A673 (cell line): Measurements from ENCODE around the gene DNAH7. TPM values are rescaled to one million over a fixed set of nuclear protein-coding genes. Genes with fewer than 3 reads are reported as not detected.

Experiments
- BruUV-seq: library from RNA; stranded (reverse); fragments of 400-500 nt; replicated peaks from 2 replicates; lab custom pipeline; 2021; lab: Mats Ljungman, UMichigan
- CTCF ChIA-PET: fragments of 300-600 bp; sonication (Branson Sonifier 250); formaldehyde crosslinking; loops from one replicate; lab custom pipeline; 2022; ENCODE audit warnings: antibody characterized with exemption; lab: Charles Lee
- POLR2A ChIA-PET: fragments of 300-600 bp; sonication (Branson Sonifier 250); formaldehyde crosslinking; loops from one replicate; lab custom pipeline; 2022; ENCODE audit warnings: antibody characterized with exemption; ENCODE audit not compliant: low non-redundant PET; lab: Charles Lee
- DNase-seq: peaks from one replicate; pipeline ENCODE4 v3.0.0-alpha.2; 2015; ENCODE audit warnings: low spot score
- H3K27ac ChIP-seq: fragments of 200-600 bp; sonication (generic); 2 replicates; pipeline ENCODE4 v1.5.1; 2016; ENCODE audit warnings: mixed run types, low read depth, mild to moderate bottlenecking, mixed read lengths, antibody characterized with exemption, low read length; ENCODE audit not compliant: poor library complexity, severe bottlenecking
- H3K27me3 ChIP-seq: fragments of 200-600 bp; sonication (generic); replicated peaks from 2 replicates; pipeline ENCODE4 v1.6.1; 2017; ENCODE audit warnings: mixed run types, low read depth, mild to moderate bottlenecking, mixed read lengths, antibody characterized with exemption, low read length; ENCODE audit not compliant: insufficient read depth, poor library complexity
- H3K36me3 ChIP-seq: fragments of 200-600 bp; sonication (generic); 2 replicates; pipeline ENCODE4 v1.6.1; 2016; ENCODE audit warnings: mixed run types, mild to moderate bottlenecking, mixed read lengths, antibody characterized with exemption, low read length; ENCODE audit not compliant: insufficient read depth, poor library complexity, severe bottlenecking
- H3K4me1 ChIP-seq: fragments of 200-600 bp; sonication (generic); 2 replicates; pipeline ENCODE4 v1.6.1; 2017; ENCODE audit warnings: mixed run types, mild to moderate bottlenecking, mixed read lengths, antibody characterized with exemption, low read length; ENCODE audit not compliant: insufficient read depth, poor library complexity, severe bottlenecking
- H3K4me3 ChIP-seq: fragments of 200-600 bp; sonication (generic); 2 replicates; pipeline ENCODE4 v1.5.1; 2016; ENCODE audit warnings: low read depth, mixed run types, mild to moderate bottlenecking, mixed read lengths, low read length; ENCODE audit not compliant: poor library complexity, severe bottlenecking
- H3K9me3 ChIP-seq: fragments of 200-600 bp; sonication (generic); 2 replicates; pipeline ENCODE4 v1.6.1; 2016; ENCODE audit warnings: mixed run types, low read depth, mild to moderate bottlenecking, mixed read lengths, antibody characterized with exemption, low read length; ENCODE audit not compliant: poor library complexity, severe bottlenecking
- EZH2 ChIP-seq: fragments of 200-600 bp; sonication (generic); IDR thresholded peaks from 2 replicates; pipeline ENCODE4 v1.6.1; 2017; ENCODE audit warnings: borderline replicate concordance, low read depth, mild to moderate bottlenecking, mixed read lengths, antibody characterized with exemption, low read length; ENCODE audit not compliant: poor library complexity, severe bottlenecking
- intact Hi-C: fragments of 100-400 bp; cut with micrococcal nuclease; formaldehyde crosslinking; loops from one replicate; pipeline ENCODE4 v1.10.0; 2022; ENCODE audit not compliant: unreplicated experiment
- total RNA-seq: library from RNA; stranded (reverse); gene quantifications from 2 replicates; pipeline ENCODE4 v1.2.3, GENCODE V29; 2021
- TF ChIP-seq, protein P1 (sequence below): fragments of 300-800, 200-600 bp; sonication (generic); conservative IDR thresholded peaks from 2 replicates; pipeline ENCODE4 v1.5.1; 2017; ENCODE audit warnings: low read depth, mild to moderate bottlenecking, antibody characterized with exemption, low read length, moderate library complexity, mixed read lengths

DNAH7 gene
- total RNA-seq, 1 experiment from 2014 or later = 0.95 TPM

DNA sequence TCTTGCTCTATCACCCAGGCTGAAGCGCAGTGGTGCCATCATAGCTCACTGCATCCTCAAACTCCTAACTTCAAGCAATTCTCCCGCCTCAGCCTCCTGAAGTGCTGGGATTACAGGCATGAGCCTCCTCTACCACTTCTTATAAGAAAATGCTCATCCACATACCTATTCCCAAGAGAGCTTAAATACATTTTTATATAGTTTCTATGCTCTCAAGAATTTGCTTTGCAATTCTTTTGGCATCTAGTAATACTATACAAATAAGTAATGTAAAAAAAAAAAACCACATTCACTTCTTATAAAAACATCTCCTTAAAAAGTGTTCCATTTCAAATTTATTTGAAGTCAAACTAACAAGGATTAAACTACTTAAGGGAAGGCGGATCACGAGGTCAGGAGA lies 197.3 kb downstream of the DNAH7 start:
- Histone ChIP-seq H3K4me3 (no peak overlapping the region), H3K27me3 (no peaks in the 10 kb centered on the region), H3K36me3 (no peaks in the 10 kb centered on the region), H3K9me3 (no peaks in the 10 kb centered on the region), H3K27ac (no peak overlapping the region), H3K4me1 (no peaks in the 10 kb centered on the region)
- TF ChIP-seq, protein P1, sequence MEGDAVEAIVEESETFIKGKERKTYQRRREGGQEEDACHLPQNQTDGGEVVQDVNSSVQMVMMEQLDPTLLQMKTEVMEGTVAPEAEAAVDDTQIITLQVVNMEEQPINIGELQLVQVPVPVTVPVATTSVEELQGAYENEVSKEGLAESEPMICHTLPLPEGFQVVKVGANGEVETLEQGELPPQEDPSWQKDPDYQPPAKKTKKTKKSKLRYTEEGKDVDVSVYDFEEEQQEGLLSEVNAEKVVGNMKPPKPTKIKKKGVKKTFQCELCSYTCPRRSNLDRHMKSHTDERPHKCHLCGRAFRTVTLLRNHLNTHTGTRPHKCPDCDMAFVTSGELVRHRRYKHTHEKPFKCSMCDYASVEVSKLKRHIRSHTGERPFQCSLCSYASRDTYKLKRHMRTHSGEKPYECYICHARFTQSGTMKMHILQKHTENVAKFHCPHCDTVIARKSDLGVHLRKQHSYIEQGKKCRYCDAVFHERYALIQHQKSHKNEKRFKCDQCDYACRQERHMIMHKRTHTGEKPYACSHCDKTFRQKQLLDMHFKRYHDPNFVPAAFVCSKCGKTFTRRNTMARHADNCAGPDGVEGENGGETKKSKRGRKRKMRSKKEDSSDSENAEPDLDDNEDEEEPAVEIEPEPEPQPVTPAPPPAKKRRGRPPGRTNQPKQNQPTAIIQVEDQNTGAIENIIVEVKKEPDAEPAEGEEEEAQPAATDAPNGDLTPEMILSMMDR = no peak
- TF ChIP-seq EZH2 = no peak
- BruUV-seq = no TSS peak
- no peak for DNase-seq
- intact Hi-C loops = no loop called here
- ChIA-PET CTCF (no interaction called here), POLR2A (no interaction called here)

DNA sequence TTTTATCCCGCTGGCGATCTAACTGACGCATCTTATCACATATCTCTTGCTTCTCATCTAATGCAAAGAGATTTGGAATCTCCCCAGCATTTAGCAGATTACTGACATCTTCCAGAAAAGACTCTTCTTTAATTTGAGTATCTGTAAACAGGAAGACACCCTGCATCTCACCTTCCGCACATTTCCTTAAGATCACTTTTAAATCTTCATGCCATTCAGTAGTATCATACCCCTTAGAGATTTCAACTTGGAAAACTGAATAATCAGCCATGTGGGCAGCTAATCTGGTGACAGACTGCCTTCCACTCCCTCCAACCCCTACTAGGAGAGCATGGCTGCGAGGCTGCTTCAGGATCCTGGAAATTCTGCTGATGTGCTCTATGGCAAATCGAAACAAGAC lies 204.3 kb downstream of the DNAH7 start:
- no TSS peak for BruUV-seq
- intact Hi-C loops = no loop called here
- CTCF ChIA-PET = no interaction called here

DNA sequence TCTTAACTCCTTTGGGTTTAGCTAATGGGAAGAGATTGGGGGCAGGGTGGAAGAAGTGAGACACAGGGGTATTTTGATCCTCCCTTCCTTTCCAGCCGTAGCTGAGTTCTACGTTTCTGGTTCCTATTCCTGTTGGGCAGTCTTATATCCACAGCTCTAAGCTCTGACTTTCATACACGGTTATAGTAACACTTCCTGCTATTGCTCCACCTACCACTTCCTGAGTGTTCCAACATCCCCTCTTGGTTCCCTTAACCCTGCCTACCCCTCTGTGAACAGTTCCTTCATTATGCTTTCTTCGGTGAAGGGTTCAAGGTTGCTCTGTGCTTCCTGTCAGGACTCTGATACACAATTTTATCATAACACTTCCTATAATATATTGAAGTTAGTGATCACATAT lies 205.1 kb downstream of the DNAH7 start:
- no peaks in the 10 kb centered on the region for H3K36me3 ChIP-seq
- H3K4me3 ChIP-seq = no peak overlapping the region
- no peak overlapping the region for H3K27ac ChIP-seq
- CTCF ChIA-PET = interaction anchor here (0.5 kb wide), 1 partner anchor 20 kb away, joined by 4 read pairs; no protein-coding TSS in a partner anchor
- BruUV-seq = no TSS peak
- TF ChIP-seq EZH2 = no peak
- TF ChIP-seq, protein P1 = no peak
- H3K27me3 ChIP-seq = no peaks in the 10 kb centered on the region
- POLR2A ChIA-PET = no interaction called here
- intact Hi-C loops = no loop called here
- peak; percentile 52 for DNase-seq
- H3K4me1 ChIP-seq = peaks cover 22% of the 10 kb centered on the region
- H3K9me3 ChIP-seq = no peaks in the 10 kb centered on the region

More for the DNA sequence above, 204.3 kb downstream of the DNAH7 start:
- no peaks in the 10 kb centered on the region for H3K27me3 ChIP-seq
- H3K4me3 ChIP-seq = no peak overlapping the region
- POLR2A ChIA-PET = no interaction called here
- peak overlapping the region; percentile 30 for H3K27ac ChIP-seq
- peak; percentile 89 for DNase-seq
- peaks cover 22% of the 10 kb centered on the region for H3K4me1 ChIP-seq
- TF ChIP-seq, protein P1 = no peak
- TF ChIP-seq EZH2 = no peak
- H3K36me3 ChIP-seq = no peaks in the 10 kb centered on the region
- no peaks in the 10 kb centered on the region for H3K9me3 ChIP-seq
